Measurements from ENCODE around the gene ANKRD13B. TPM values are rescaled to one million over a fixed set of nuclear protein-coding genes. Genes with fewer than 3 reads are reported as not detected.

ANKRD13B gene
- total RNA-seq, 1 experiment from 2014 or later: 8.8 TPM

DNA sequence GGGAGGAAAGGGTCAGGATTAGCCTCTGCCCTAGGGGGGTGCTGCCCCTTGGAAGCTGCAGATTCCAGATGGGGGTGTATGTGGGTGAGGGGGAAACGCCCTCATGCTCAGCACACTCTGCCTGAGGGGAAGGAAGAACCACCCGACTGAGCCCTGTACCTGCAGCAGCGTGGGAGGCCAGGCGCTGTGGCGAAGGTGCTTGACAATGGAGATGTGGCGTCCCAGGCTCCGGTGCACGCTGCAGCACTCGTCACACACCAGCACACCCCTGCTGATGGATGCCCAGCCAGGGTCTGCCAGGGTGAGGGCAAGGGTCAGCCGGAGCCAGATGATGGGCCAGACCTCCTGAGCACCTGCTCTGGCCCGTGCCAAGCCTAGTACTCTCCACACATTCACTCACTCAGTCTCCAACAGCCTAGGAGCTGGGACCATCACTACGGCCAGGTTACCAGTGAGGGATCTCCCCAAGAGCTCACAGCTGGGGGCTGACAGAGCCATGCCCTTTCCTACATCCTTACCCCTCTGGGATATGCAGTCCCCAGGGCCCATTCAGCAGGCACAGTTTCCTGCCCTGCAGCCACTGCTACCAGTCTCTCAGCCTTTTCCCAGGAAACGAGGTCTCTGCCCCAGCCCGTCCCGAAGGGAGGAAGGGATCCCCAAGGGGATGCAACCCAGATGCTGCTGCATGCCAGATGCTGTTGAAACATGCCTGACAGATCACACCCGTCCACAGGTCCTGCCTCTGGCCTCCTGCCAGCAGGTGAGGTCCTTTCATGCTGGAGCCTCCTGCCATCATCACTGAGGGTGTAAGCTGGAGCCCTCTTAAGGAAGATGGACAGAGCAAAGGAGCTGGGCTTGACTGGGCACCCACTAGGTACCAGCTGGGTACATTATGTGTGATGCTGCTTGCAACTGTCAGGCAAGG, 9.3 kb upstream of the ANKRD13B start:
- H3K36me3 Mint-ChIP-seq (ENCODE audit: insufficient read depth, unreplicated experiment): peaks cover 23% of the 10 kb centered on the region
- CTCF ChIA-PET: no interaction called here
- peaks cover 19% of the 10 kb centered on the region for H3K4me1 Mint-ChIP-seq (ENCODE audit: low read depth, unreplicated experiment)
- H3K27me3 Mint-ChIP-seq (ENCODE audit: unreplicated experiment): no peaks in the 10 kb centered on the region
- no peak overlapping the region for H3K4me3 Mint-ChIP-seq (ENCODE audit: low read depth, unreplicated experiment)
- TF ChIP-seq, protein P1, sequence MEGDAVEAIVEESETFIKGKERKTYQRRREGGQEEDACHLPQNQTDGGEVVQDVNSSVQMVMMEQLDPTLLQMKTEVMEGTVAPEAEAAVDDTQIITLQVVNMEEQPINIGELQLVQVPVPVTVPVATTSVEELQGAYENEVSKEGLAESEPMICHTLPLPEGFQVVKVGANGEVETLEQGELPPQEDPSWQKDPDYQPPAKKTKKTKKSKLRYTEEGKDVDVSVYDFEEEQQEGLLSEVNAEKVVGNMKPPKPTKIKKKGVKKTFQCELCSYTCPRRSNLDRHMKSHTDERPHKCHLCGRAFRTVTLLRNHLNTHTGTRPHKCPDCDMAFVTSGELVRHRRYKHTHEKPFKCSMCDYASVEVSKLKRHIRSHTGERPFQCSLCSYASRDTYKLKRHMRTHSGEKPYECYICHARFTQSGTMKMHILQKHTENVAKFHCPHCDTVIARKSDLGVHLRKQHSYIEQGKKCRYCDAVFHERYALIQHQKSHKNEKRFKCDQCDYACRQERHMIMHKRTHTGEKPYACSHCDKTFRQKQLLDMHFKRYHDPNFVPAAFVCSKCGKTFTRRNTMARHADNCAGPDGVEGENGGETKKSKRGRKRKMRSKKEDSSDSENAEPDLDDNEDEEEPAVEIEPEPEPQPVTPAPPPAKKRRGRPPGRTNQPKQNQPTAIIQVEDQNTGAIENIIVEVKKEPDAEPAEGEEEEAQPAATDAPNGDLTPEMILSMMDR (IDR thresholded peaks at IDR 0.05; ENCODE audit: unreplicated experiment): no peak
- no peak for DNase-seq
- H3K27ac Mint-ChIP-seq (ENCODE audit: unreplicated experiment): no peak overlapping the region
- no TSS peak for BruUV-seq (replicated peaks)
- no peaks in the 10 kb centered on the region for H3K9me3 Mint-ChIP-seq (ENCODE audit: low read depth, unreplicated experiment)
- intact Hi-C loops (cut with micrococcal nuclease; ENCODE audit: unreplicated experiment): loop anchor here (5.0 kb wide), 1 partner anchor 34 kb away; no protein-coding TSS in a partner anchor

DNA sequence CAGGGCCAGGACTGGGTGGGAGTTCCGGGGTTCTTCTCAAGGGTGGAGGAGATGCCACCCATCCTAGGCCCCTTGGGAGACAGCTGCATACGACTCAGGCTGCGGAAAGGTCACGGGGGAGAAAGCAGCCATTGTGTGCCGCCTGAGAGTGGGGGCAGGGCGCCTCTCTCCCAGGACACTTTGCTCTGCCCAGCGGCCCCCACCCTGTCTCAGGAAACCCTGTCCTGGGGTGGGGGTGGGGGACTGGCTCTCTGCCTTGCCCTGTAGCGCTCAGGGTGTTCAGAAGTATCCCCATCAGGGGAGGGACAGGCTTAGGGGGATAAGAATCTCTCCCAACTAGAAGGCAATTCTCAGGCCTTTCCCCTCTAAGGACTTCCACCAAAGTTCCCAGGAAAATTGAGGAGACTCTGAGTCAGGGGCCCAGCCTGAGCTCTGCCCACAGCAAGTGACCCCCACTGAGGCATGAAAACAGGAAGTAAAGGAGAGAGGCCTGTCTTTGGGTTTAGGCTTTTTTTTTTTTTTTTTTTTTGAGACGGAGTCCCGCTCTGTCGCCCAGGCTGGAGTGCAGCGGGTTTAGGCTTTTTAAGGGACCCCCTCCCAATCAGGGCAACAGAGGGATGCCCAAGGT, 8.4 kb upstream of the ANKRD13B start:
- Mint-ChIP-seq H3K4me1 (ENCODE audit: low read depth, unreplicated experiment) (peaks cover 19% of the 10 kb centered on the region), H3K4me3 (ENCODE audit: low read depth, unreplicated experiment) (no peak overlapping the region), H3K36me3 (ENCODE audit: insufficient read depth, unreplicated experiment) (peaks cover 29% of the 10 kb centered on the region), H3K9me3 (ENCODE audit: low read depth, unreplicated experiment) (no peaks in the 10 kb centered on the region), H3K27ac (ENCODE audit: unreplicated experiment) (no peak overlapping the region), H3K27me3 (ENCODE audit: unreplicated experiment) (no peaks in the 10 kb centered on the region)
- CTCF ChIA-PET: no interaction called here
- intact Hi-C loops (cut with micrococcal nuclease; ENCODE audit: unreplicated experiment): loop anchor here (5.0 kb wide), 1 partner anchor 33 kb away; no protein-coding TSS in a partner anchor
- no TSS peak for BruUV-seq (replicated peaks)
- DNase-seq: no peak
- TF ChIP-seq, protein P1 (IDR thresholded peaks at IDR 0.05; ENCODE audit: unreplicated experiment): no peak

DNA sequence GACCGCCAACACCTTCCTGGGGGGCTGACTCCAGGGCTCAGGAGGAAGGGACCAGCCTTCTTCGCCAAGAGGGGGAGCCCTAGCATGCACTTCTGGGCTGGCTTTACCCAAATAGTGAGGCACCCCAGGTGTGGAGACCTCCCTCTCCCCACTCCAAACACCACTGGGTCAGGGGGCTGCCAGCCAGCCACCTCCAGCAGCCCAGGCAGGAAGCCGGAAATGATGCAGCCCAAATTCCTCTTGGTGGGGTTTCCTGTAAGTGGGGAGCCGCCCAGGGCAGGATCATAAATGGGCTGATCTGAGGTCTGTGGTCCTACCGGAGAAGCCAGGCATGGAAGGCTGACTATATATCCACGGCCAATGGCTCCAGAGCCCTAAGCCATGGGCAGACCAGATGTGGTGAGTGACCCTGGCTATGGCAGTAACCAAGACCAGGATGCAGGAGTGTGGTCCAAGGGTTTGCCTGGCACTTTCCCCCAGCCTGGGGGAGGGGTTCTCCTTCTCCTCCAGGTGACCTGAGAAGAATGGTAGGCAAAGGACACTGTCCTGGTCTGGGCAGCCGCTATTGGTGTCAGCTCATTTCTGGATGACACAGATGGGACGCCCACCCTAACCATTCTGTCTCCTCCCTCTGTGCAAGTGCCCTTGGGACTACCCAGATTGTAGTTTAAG, 7.7 kb upstream of the ANKRD13B start:
- CTCF ChIA-PET: no interaction called here

More for the DNA sequence above, 7.7 kb upstream of the ANKRD13B start:
- BruUV-seq (replicated peaks): no TSS peak
- no peaks in the 10 kb centered on the region for H3K9me3 Mint-ChIP-seq (ENCODE audit: low read depth, unreplicated experiment)
- H3K4me3 Mint-ChIP-seq (ENCODE audit: low read depth, unreplicated experiment): no peak overlapping the region
- H3K27ac Mint-ChIP-seq (ENCODE audit: unreplicated experiment): no peak overlapping the region
- intact Hi-C loops (cut with micrococcal nuclease; ENCODE audit: unreplicated experiment): no loop called here
- H3K36me3 Mint-ChIP-seq (ENCODE audit: insufficient read depth, unreplicated experiment): peaks cover 32% of the 10 kb centered on the region
- DNase-seq: no peak
- no peaks in the 10 kb centered on the region for H3K27me3 Mint-ChIP-seq (ENCODE audit: unreplicated experiment)
- TF ChIP-seq, protein P1 (IDR thresholded peaks at IDR 0.05; ENCODE audit: unreplicated experiment): no peak
- H3K4me1 Mint-ChIP-seq (ENCODE audit: low read depth, unreplicated experiment): peaks cover 20% of the 10 kb centered on the region
